SU-DHL-6 (cell line): ENCODE results near the gene CACNA2D1.

Source experiments
- EZH2phosphoT487 ChIP-seq: fragments of 200-600 bp; sonication (generic), shearing (Covaris generic); conservative IDR thresholded peaks from 2 replicates; pipeline ENCODE4 v1.6.1; 2018; ENCODE audit warnings: mild to moderate bottlenecking, antibody characterized with exemption, low read length, moderate library complexity, mixed read lengths
- TF ChIP-seq, protein P1 (sequence below): fragments of 200-600 bp; sonication (generic); IDR thresholded peaks from one replicate; pipeline ENCODE4 v1.5.1; 2017; ENCODE audit warnings: antibody characterized with exemption, mild to moderate bottlenecking, low read length, moderate library complexity; ENCODE audit not compliant: insufficient read depth, poor library complexity, severe bottlenecking

DNA sequence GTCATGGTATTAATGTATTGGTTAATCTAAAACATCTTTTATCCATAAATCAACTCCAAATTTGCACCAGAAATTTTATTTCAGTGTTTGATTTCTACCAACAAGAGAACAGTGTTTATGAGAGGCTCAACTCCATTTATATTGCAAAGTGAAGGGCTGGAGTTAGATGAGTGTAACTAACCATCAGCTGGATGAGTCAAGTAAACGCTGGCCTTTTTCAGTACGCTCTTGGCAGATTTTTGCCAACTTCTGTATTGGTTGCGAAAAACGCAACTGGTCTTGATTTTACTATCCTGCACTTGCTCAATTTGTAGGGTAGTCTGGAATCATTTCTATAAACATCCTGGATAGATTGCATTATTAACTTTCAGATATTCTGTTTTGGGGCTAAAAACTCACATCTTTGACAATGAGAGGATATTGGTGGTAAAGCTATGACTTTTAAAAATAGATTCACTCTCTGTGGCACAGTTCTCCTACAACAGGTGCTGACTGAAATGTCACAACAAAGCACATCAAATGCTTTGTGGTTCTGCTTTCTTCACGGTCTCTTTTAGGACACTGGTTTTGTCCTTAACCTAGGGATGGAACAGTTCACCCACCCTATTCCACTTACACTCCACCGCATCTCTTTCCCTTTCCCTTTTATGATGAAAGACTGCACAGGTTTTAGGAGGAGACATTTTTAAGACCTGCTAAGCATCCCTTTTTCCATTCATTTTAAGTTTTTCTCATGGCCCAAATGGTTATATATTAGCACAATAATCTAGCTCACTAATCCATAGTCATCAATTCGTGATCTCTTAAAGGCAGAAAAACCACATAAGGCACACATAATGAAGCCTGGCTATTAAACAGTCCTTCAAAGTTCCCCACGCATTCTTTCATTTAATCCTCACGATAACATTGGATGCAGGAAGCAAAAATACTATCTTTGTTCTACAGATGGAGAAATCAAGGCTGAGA lies 12.8 kb downstream of the CACNA2D1 start:
- TF ChIP-seq, protein P1, sequence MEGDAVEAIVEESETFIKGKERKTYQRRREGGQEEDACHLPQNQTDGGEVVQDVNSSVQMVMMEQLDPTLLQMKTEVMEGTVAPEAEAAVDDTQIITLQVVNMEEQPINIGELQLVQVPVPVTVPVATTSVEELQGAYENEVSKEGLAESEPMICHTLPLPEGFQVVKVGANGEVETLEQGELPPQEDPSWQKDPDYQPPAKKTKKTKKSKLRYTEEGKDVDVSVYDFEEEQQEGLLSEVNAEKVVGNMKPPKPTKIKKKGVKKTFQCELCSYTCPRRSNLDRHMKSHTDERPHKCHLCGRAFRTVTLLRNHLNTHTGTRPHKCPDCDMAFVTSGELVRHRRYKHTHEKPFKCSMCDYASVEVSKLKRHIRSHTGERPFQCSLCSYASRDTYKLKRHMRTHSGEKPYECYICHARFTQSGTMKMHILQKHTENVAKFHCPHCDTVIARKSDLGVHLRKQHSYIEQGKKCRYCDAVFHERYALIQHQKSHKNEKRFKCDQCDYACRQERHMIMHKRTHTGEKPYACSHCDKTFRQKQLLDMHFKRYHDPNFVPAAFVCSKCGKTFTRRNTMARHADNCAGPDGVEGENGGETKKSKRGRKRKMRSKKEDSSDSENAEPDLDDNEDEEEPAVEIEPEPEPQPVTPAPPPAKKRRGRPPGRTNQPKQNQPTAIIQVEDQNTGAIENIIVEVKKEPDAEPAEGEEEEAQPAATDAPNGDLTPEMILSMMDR: no peak
- TF ChIP-seq EZH2phosphoT487: no peak
